ENCODE data around the gene NTSR1.

NTSR1 gene

GRCh38 chr20:62790075-62790474 lies 81.4 kb downstream of the NTSR1 start:
- no peak for DNase-seq (ENCODE audit: low read depth)
- H3K4me3 ChIP-seq (ENCODE audit: low read depth, low read length) = no peak overlapping the region

GRCh38 chr20:62791301-62792181 lies 82.9 kb downstream of the NTSR1 start:
- peak; percentile 48 for DNase-seq (ENCODE audit: low read depth)
- H3K4me3 ChIP-seq (ENCODE audit: low read depth, low read length) = no peak overlapping the region

- H3K4me3 ChIP-seq (ENCODE audit: low read depth, low read length) = no peak overlapping the region
- no peak for DNase-seq (ENCODE audit: low read depth)
Observed at GRCh38 chr20:62792182-62792939, 83.7 kb downstream of the NTSR1 start.

GRCh38 chr20:62792940-62793756 lies 84.5 kb downstream of the NTSR1 start:
- DNase-seq (ENCODE audit: low read depth) = no peak
- H3K4me3 ChIP-seq (ENCODE audit: low read depth, low read length) = no peak overlapping the region

- no peak for DNase-seq (ENCODE audit: low read depth)
- peak overlapping the region; percentile 37 for H3K4me3 ChIP-seq (ENCODE audit: low read depth, low read length)
Observed at GRCh38 chr20:62793757-62794006, 85.0 kb downstream of the NTSR1 start.

- peak overlapping the region; percentile 61 for H3K4me3 ChIP-seq (ENCODE audit: low read depth, low read length)
- peak; percentile 78 for DNase-seq (ENCODE audit: low read depth)
Observed at GRCh38 chr20:62794007-62794724, 85.5 kb downstream of the NTSR1 start.

GRCh38 chr20:62795023-62795761 lies 86.6 kb downstream of the NTSR1 start:
- peak overlapping the region; percentile 61 for H3K4me3 ChIP-seq (ENCODE audit: low read depth, low read length)
- no peak for DNase-seq (ENCODE audit: low read depth)

- H3K4me3 ChIP-seq (ENCODE audit: low read depth, low read length) = peak overlapping the region; percentile 56
- DNase-seq (ENCODE audit: low read depth) = no peak
Observed at GRCh38 chr20:62796699-62797491, 88.3 kb downstream of the NTSR1 start.

GRCh38 chr20:62797671-62798532 lies 89.3 kb downstream of the NTSR1 start:
- no peak for DNase-seq (ENCODE audit: low read depth)
- peak overlapping the region; percentile 56 for H3K4me3 ChIP-seq (ENCODE audit: low read depth, low read length)

GRCh38 chr20:62799036-62799435 lies 90.4 kb downstream of the NTSR1 start:
- H3K4me3 ChIP-seq (ENCODE audit: low read depth, low read length) = no peak overlapping the region

GRCh38 chr20:62799459-62799858 lies 90.8 kb downstream of the NTSR1 start:
- no peak for DNase-seq (ENCODE audit: low read depth)
- no peak overlapping the region for H3K4me3 ChIP-seq (ENCODE audit: low read depth, low read length)

More at GRCh38 chr20:62799036-62799435, 90.4 kb downstream of the NTSR1 start:
- DNase-seq (ENCODE audit: low read depth) = no peak

GRCh38 chr20:62799873-62800272 lies 91.2 kb downstream of the NTSR1 start:
- H3K4me3 ChIP-seq (ENCODE audit: low read depth, low read length) = no peak overlapping the region
- no peak for DNase-seq (ENCODE audit: low read depth)

- DNase-seq (ENCODE audit: low read depth) = no peak
- H3K4me3 ChIP-seq (ENCODE audit: low read depth, low read length) = no peak overlapping the region
Observed at GRCh38 chr20:62800314-62801259, 92.0 kb downstream of the NTSR1 start.

GRCh38 chr20:62801284-62802010 lies 92.8 kb downstream of the NTSR1 start:
- no peak for DNase-seq (ENCODE audit: low read depth)
- H3K4me3 ChIP-seq (ENCODE audit: low read depth, low read length) = no peak overlapping the region

GRCh38 chr20:62802026-62802712 lies 93.5 kb downstream of the NTSR1 start:
- no peak overlapping the region for H3K4me3 ChIP-seq (ENCODE audit: low read depth, low read length)
- no peak for DNase-seq (ENCODE audit: low read depth)

All from skeletal muscle cell (primary cell).